Measurements from ENCODE around the gene CARS1.

Gene CARS1

GRCh38 chr11:3003396-3004231 is 53.6 kb downstream of the CARS1 start:
- H3K27ac ChIP-seq (ENCODE audit: low read depth, low read length), result no peak overlapping the region
- peaks cover 0 to 91% (median 85%) of the 10 kb centered on the region in 5 donors for H3K36me3 ChIP-seq (ENCODE audit: control insufficient read depth in 5 of 5, insufficient read depth in 5 of 5, low read length in 5 of 5)
- no peak overlapping the region for H3K4me3 ChIP-seq (ENCODE audit: low read depth in 1 of 5, low read length in 5 of 5)
- H3K4me1 ChIP-seq (ENCODE audit: control insufficient read depth in 5 of 5, insufficient read depth in 5 of 5, low read length in 5 of 5), result peaks cover 0 to 12% (median 7%) of the 10 kb centered on the region in 5 donors
- no peaks in the 10 kb centered on the region for H3K27me3 ChIP-seq (ENCODE audit: control insufficient read depth in 5 of 5, insufficient read depth in 4 of 5, low read length in 5 of 5)
- H3K9me3 ChIP-seq (ENCODE audit: control insufficient read depth in 5 of 5, low read length in 5 of 5), result no peaks in the 10 kb centered on the region
- no peak overlapping the region for H3K9ac ChIP-seq (ENCODE audit: low read length in 5 of 5)

- H3K9ac ChIP-seq (ENCODE audit: low read length in 5 of 5), result no peak overlapping the region
- no peaks in the 10 kb centered on the region for H3K9me3 ChIP-seq (ENCODE audit: control insufficient read depth in 5 of 5, low read length in 5 of 5)
- peaks cover 0 to 84% (median 81%) of the 10 kb centered on the region in 5 donors for H3K36me3 ChIP-seq (ENCODE audit: control insufficient read depth in 5 of 5, insufficient read depth in 5 of 5, low read length in 5 of 5)
- no peak overlapping the region for H3K4me3 ChIP-seq (ENCODE audit: low read depth in 1 of 5, low read length in 5 of 5)
- H3K27ac ChIP-seq (ENCODE audit: low read depth, low read length), result no peak overlapping the region
- peaks cover 0 to 12% (median 7%) of the 10 kb centered on the region in 5 donors for H3K4me1 ChIP-seq (ENCODE audit: control insufficient read depth in 5 of 5, insufficient read depth in 5 of 5, low read length in 5 of 5)
- H3K27me3 ChIP-seq (ENCODE audit: control insufficient read depth in 5 of 5, insufficient read depth in 4 of 5, low read length in 5 of 5), result no peaks in the 10 kb centered on the region
Measured at GRCh38 chr11:3002871-3003270, 54.4 kb downstream of the CARS1 start.

GRCh38 chr11:3002351-3002861 is 54.8 kb downstream of the CARS1 start:
- no peak overlapping the region for H3K4me3 ChIP-seq (ENCODE audit: low read depth in 1 of 5, low read length in 5 of 5)
- H3K9me3 ChIP-seq (ENCODE audit: control insufficient read depth in 5 of 5, low read length in 5 of 5), result no peaks in the 10 kb centered on the region
- no peaks in the 10 kb centered on the region for H3K27me3 ChIP-seq (ENCODE audit: control insufficient read depth in 5 of 5, insufficient read depth in 4 of 5, low read length in 5 of 5)
- H3K36me3 ChIP-seq (ENCODE audit: control insufficient read depth in 5 of 5, insufficient read depth in 5 of 5, low read length in 5 of 5), result peaks cover 0 to 80% (median 76%) of the 10 kb centered on the region in 5 donors
- no peak overlapping the region for H3K27ac ChIP-seq (ENCODE audit: low read depth, low read length)
- no peak overlapping the region for H3K9ac ChIP-seq (ENCODE audit: low read length in 5 of 5)
- peaks cover 0 to 12% (median 7%) of the 10 kb centered on the region in 5 donors for H3K4me1 ChIP-seq (ENCODE audit: control insufficient read depth in 5 of 5, insufficient read depth in 5 of 5, low read length in 5 of 5)

- Histone ChIP-seq H3K36me3 (ENCODE audit: control insufficient read depth in 5 of 5, insufficient read depth in 5 of 5, low read length in 5 of 5) (peaks cover 0 to 71% (median 68%) of the 10 kb centered on the region in 5 donors), H3K9ac (ENCODE audit: low read length in 5 of 5) (peak overlapping the region in 1 of 5 donors; percentile 50), H3K4me1 (ENCODE audit: control insufficient read depth in 5 of 5, insufficient read depth in 5 of 5, low read length in 5 of 5) (peaks cover 0 to 12% (median 7%) of the 10 kb centered on the region in 5 donors), H3K4me3 (ENCODE audit: low read depth in 1 of 5, low read length in 5 of 5) (no peak overlapping the region), H3K27ac (ENCODE audit: low read depth, low read length) (no peak overlapping the region), H3K9me3 (ENCODE audit: control insufficient read depth in 5 of 5, low read length in 5 of 5) (no peaks in the 10 kb centered on the region), H3K27me3 (ENCODE audit: control insufficient read depth in 5 of 5, insufficient read depth in 4 of 5, low read length in 5 of 5) (no peaks in the 10 kb centered on the region)
Measured at GRCh38 chr11:3001496-3001895, 55.7 kb downstream of the CARS1 start.

GRCh38 chr11:3000032-3000961 is 56.9 kb downstream of the CARS1 start:
- no peak overlapping the region for H3K4me3 ChIP-seq (ENCODE audit: low read depth in 1 of 5, low read length in 5 of 5)
- peaks cover 0 to 12% (median 7%) of the 10 kb centered on the region in 5 donors for H3K4me1 ChIP-seq (ENCODE audit: control insufficient read depth in 5 of 5, insufficient read depth in 5 of 5, low read length in 5 of 5)
- H3K9me3 ChIP-seq (ENCODE audit: control insufficient read depth in 5 of 5, low read length in 5 of 5), result no peaks in the 10 kb centered on the region
- peaks cover 0 to 59% (median 58%) of the 10 kb centered on the region in 5 donors for H3K36me3 ChIP-seq (ENCODE audit: control insufficient read depth in 5 of 5, insufficient read depth in 5 of 5, low read length in 5 of 5)
- H3K27ac ChIP-seq (ENCODE audit: low read depth, low read length), result no peak overlapping the region
- H3K9ac ChIP-seq (ENCODE audit: low read length in 5 of 5), result no peak overlapping the region
- no peaks in the 10 kb centered on the region for H3K27me3 ChIP-seq (ENCODE audit: control insufficient read depth in 5 of 5, insufficient read depth in 4 of 5, low read length in 5 of 5)

GRCh38 chr11:2999464-2999998 is 57.7 kb downstream of the CARS1 start:
- peaks cover 0 to 12% (median 7%) of the 10 kb centered on the region in 5 donors for H3K4me1 ChIP-seq (ENCODE audit: control insufficient read depth in 5 of 5, insufficient read depth in 5 of 5, low read length in 5 of 5)
- no peak overlapping the region for H3K27ac ChIP-seq (ENCODE audit: low read depth, low read length)
- peaks cover 0 to 55% (median 54%) of the 10 kb centered on the region in 5 donors for H3K36me3 ChIP-seq (ENCODE audit: control insufficient read depth in 5 of 5, insufficient read depth in 5 of 5, low read length in 5 of 5)
- H3K9me3 ChIP-seq (ENCODE audit: control insufficient read depth in 5 of 5, low read length in 5 of 5), result no peaks in the 10 kb centered on the region
- no peak overlapping the region for H3K9ac ChIP-seq (ENCODE audit: low read length in 5 of 5)
- H3K27me3 ChIP-seq (ENCODE audit: control insufficient read depth in 5 of 5, insufficient read depth in 4 of 5, low read length in 5 of 5), result no peaks in the 10 kb centered on the region
- no peak overlapping the region for H3K4me3 ChIP-seq (ENCODE audit: low read depth in 1 of 5, low read length in 5 of 5)

GRCh38 chr11:2998073-2998850 is 59.0 kb downstream of the CARS1 start:
- Histone ChIP-seq H3K36me3 (ENCODE audit: control insufficient read depth in 5 of 5, insufficient read depth in 5 of 5, low read length in 5 of 5) (peaks cover 0 to 42% (median 41%) of the 10 kb centered on the region in 5 donors), H3K4me1 (ENCODE audit: control insufficient read depth in 5 of 5, insufficient read depth in 5 of 5, low read length in 5 of 5) (peaks cover 0 to 12% (median 7%) of the 10 kb centered on the region in 5 donors), H3K27ac (ENCODE audit: low read depth, low read length) (no peak overlapping the region)

GRCh38 chr11:2997406-2997805 is 59.8 kb downstream of the CARS1 start:
- H3K4me3 ChIP-seq (ENCODE audit: low read depth in 1 of 5, low read length in 5 of 5), result no peak overlapping the region
- no peak overlapping the region for H3K27ac ChIP-seq (ENCODE audit: low read depth, low read length)
- no peaks in the 10 kb centered on the region for H3K27me3 ChIP-seq (ENCODE audit: control insufficient read depth in 5 of 5, insufficient read depth in 4 of 5, low read length in 5 of 5)
- peaks cover 0 to 19% (median 13%) of the 10 kb centered on the region in 5 donors for H3K4me1 ChIP-seq (ENCODE audit: control insufficient read depth in 5 of 5, insufficient read depth in 5 of 5, low read length in 5 of 5)
- H3K36me3 ChIP-seq (ENCODE audit: control insufficient read depth in 5 of 5, insufficient read depth in 5 of 5, low read length in 5 of 5), result peaks cover 0 to 33% (median 32%) of the 10 kb centered on the region in 5 donors
- no peaks in the 10 kb centered on the region for H3K9me3 ChIP-seq (ENCODE audit: control insufficient read depth in 5 of 5, low read length in 5 of 5)
- H3K9ac ChIP-seq (ENCODE audit: low read length in 5 of 5), result no peak overlapping the region

More at GRCh38 chr11:2998073-2998850, 59.0 kb downstream of the CARS1 start:
- no peaks in the 10 kb centered on the region for H3K27me3 ChIP-seq (ENCODE audit: control insufficient read depth in 5 of 5, insufficient read depth in 4 of 5, low read length in 5 of 5)
- H3K9me3 ChIP-seq (ENCODE audit: control insufficient read depth in 5 of 5, low read length in 5 of 5), result no peaks in the 10 kb centered on the region
- H3K4me3 ChIP-seq (ENCODE audit: low read depth in 1 of 5, low read length in 5 of 5), result no peak overlapping the region
- no peak overlapping the region for H3K9ac ChIP-seq (ENCODE audit: low read length in 5 of 5)

- no peaks in the 10 kb centered on the region for H3K9me3 ChIP-seq (ENCODE audit: control insufficient read depth in 5 of 5, low read length in 5 of 5)
- H3K27me3 ChIP-seq (ENCODE audit: control insufficient read depth in 5 of 5, insufficient read depth in 4 of 5, low read length in 5 of 5), result no peaks in the 10 kb centered on the region
- peaks cover 0 to 19% (median 11%) of the 10 kb centered on the region in 5 donors for H3K4me1 ChIP-seq (ENCODE audit: control insufficient read depth in 5 of 5, insufficient read depth in 5 of 5, low read length in 5 of 5)
- H3K4me3 ChIP-seq (ENCODE audit: low read depth in 1 of 5, low read length in 5 of 5), result no peak overlapping the region
- no peak overlapping the region for H3K27ac ChIP-seq (ENCODE audit: low read depth, low read length)
- no peak overlapping the region for H3K9ac ChIP-seq (ENCODE audit: low read length in 5 of 5)
- peaks cover 0 to 29% (median 28%) of the 10 kb centered on the region in 5 donors for H3K36me3 ChIP-seq (ENCODE audit: control insufficient read depth in 5 of 5, insufficient read depth in 5 of 5, low read length in 5 of 5)
Measured at GRCh38 chr11:2996976-2997375, 60.2 kb downstream of the CARS1 start.

Measured in subcutaneous abdominal adipose tissue (tissue), 5 donors.